Endodermal cell (in vitro differentiated cells): ENCODE measurements around the gene SH3YL1. TPM values are rescaled to one million over a fixed set of nuclear protein-coding genes. Genes with fewer than 3 reads are reported as not detected.

Source experiments
- DNase-seq: peaks from one replicate; pipeline ENCODE4 v3.0.0-alpha.2; 2017
- H3K27ac ChIP-seq: 2 replicates; pipeline ENCODE4 v1.5.1; 2013; ENCODE audit warnings: mild to moderate bottlenecking, low read depth, low read length, moderate library complexity
- H3K27me3 ChIP-seq: 2 replicates; pipeline ENCODE4 v1.6.1; 2013; ENCODE audit warnings: mild to moderate bottlenecking, low read length, moderate library complexity; ENCODE audit not compliant: insufficient read depth, control insufficient read depth, poor library complexity, severe bottlenecking
- H3K36me3 ChIP-seq: 2 replicates; pipeline ENCODE4 v1.7.0; 2013; ENCODE audit warnings: mild to moderate bottlenecking, low read length, moderate library complexity; ENCODE audit not compliant: control insufficient read depth, insufficient read depth
- H3K4me1 ChIP-seq: one replicate; pipeline ENCODE4 v1.7.0; 2013; ENCODE audit warnings: low read length; ENCODE audit not compliant: control insufficient read depth, insufficient read depth
- H3K4me3 ChIP-seq: 2 replicates; pipeline ENCODE4 v1.5.1; 2013; ENCODE audit warnings: mild to moderate bottlenecking, low read length, moderate library complexity
- H3K9ac ChIP-seq: 2 replicates; pipeline ENCODE4 v1.6.1; 2013; ENCODE audit warnings: mild to moderate bottlenecking, low read length, moderate library complexity; ENCODE audit not compliant: poor library complexity, severe bottlenecking; ENCODE audit errors: extremely low read depth
- H3K9me3 ChIP-seq: 2 replicates; pipeline ENCODE4 v1.6.1; 2013; ENCODE audit warnings: mild to moderate bottlenecking, low read length, moderate library complexity; ENCODE audit not compliant: control insufficient read depth
- H3K27ac Mint-ChIP-seq: 2 replicates; pipeline ENCODE4 v1.8.0; 2020; ENCODE audit warnings: mixed read lengths
- H3K27me3 Mint-ChIP-seq: 2 replicates; pipeline ENCODE4 v1.8.0; 2021; ENCODE audit warnings: mild to moderate bottlenecking, mixed read lengths; ENCODE audit not compliant: insufficient read depth
- H3K36me3 Mint-ChIP-seq: 2 replicates; pipeline ENCODE4 v1.8.0; 2020; ENCODE audit warnings: low read depth, mixed read lengths
- H3K4me1 Mint-ChIP-seq: 2 replicates; pipeline ENCODE4 v1.8.0; 2020; ENCODE audit warnings: mixed read lengths
- H3K4me3 Mint-ChIP-seq: 2 replicates; pipeline ENCODE4 v1.8.0; 2020; ENCODE audit warnings: mild to moderate bottlenecking, moderate library complexity, mixed read lengths
- H3K9me3 Mint-ChIP-seq: 2 replicates; pipeline ENCODE4 v1.8.0; 2020; ENCODE audit warnings: mild to moderate bottlenecking, mixed read lengths
- CTCF ChIP-seq: fragments of 200-600 bp; sonication (generic); conservative IDR thresholded peaks from 2 replicates; pipeline ENCODE4 v1.5.0; 2021; ENCODE audit warnings: antibody characterized with exemption, mild to moderate bottlenecking
- WGBS, 2 experiments: methylation state at CpG; one replicate each; pipeline versions ENCODE4 v1.1.5 to v1.1.7; 2013; ENCODE audit warnings: missing lambda C conversion rate in 2 of 2, mixed read lengths in 1 of 2; ENCODE audit not compliant: insufficient coverage in 1 of 2, insufficient read length in 1 of 2; 5-methylcytosine and 5-hydroxymethylcytosine counted together
- total RNA-seq, 2 donors: library from RNA; stranded (reverse); fragmentation: NEBNext Ultra II Directional in 1 of 2; extraction: Animal tissue kit (Norgen Biotek cat#: 25700) in 1 of 2; gene quantifications; 2 replicates in 1 of 2; 3 replicates in 1 of 2; pipeline ENCODE4 v1.2.1, GENCODE V29; 2021

The SH3YL1 gene
- total RNA-seq, 2 donors from 2014 or later, result 33.6 to 39.0 TPM

- 90 to 91% methylated on average over 1 of the region's 1 CpG for WGBS, 2 experiments
- no peaks in the 10 kb centered on the region for H3K4me1 ChIP-seq
- H3K27ac Mint-ChIP-seq, result no peak overlapping the region
- TF ChIP-seq CTCF, result no peak
- no peaks in the 10 kb centered on the region for H3K36me3 Mint-ChIP-seq
- H3K27ac ChIP-seq, result no peak overlapping the region
- H3K9ac ChIP-seq, result no peak overlapping the region
- H3K36me3 ChIP-seq, result no peaks in the 10 kb centered on the region
- no peak overlapping the region for H3K4me3 Mint-ChIP-seq
- no peak for DNase-seq
- H3K4me3 ChIP-seq, result no peak overlapping the region
- H3K27me3 Mint-ChIP-seq, result peaks cover 12% of the 10 kb centered on the region
- peaks cover 25% of the 10 kb centered on the region for H3K9me3 Mint-ChIP-seq
- no peaks in the 10 kb centered on the region for H3K27me3 ChIP-seq
- H3K9me3 ChIP-seq, result peaks cover 11% of the 10 kb centered on the region
- no peaks in the 10 kb centered on the region for H3K4me1 Mint-ChIP-seq
Observed at GRCh38 chr2:176917-177316, 86.9 kb downstream of the SH3YL1 start.

GRCh38 chr2:175880-176820 is 87.7 kb downstream of the SH3YL1 start:
- Mint-ChIP-seq H3K27ac (no peak overlapping the region), H3K36me3 (no peaks in the 10 kb centered on the region), H3K4me3 (no peak overlapping the region), H3K4me1 (no peaks in the 10 kb centered on the region), H3K9me3 (peaks cover 20% of the 10 kb centered on the region), H3K27me3 (peaks cover 12% of the 10 kb centered on the region)
- no peak for DNase-seq
- H3K9me3 ChIP-seq, result peaks cover 4% of the 10 kb centered on the region
- H3K9ac ChIP-seq, result no peak overlapping the region
- H3K36me3 ChIP-seq, result no peaks in the 10 kb centered on the region
- H3K4me1 ChIP-seq, result no peaks in the 10 kb centered on the region
- H3K27ac ChIP-seq, result no peak overlapping the region
- no peaks in the 10 kb centered on the region for H3K27me3 ChIP-seq
- no peak for TF ChIP-seq CTCF
- H3K4me3 ChIP-seq, result no peak overlapping the region
- WGBS, 2 experiments, result 85 to 93% methylated on average over 7 to 16 of the region's 16 CpGs

DNA sequence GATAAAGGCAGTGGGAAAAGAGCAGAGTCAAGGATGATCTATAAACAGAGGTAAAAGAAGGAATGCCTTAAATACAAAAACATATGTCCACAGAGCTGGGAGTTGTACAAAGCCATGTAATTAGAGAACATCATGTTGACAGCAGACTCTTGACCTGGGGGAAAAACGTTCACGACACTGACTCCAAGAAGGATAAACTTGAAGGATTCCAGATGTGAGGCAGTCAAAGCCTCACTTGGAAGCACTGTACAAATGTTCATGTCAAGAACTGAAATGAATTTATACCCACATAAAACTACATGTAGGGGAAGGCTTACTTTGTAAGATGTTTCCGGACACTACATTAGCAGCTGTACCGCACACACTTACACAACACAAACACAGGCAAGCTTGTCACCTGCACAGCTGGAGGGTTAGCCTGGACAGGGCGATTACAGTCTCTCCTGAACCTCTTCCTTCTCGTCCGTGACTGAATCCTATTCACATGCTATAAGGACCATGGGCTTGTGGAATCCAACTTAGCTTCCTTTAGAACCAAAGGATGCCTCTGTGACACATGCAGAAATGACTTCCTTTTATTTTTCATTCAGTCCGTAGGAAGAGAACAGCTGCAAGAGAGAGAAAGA is 88.6 kb downstream of the SH3YL1 start:
- Histone ChIP-seq H3K27ac (no peak overlapping the region), H3K4me3 (no peak overlapping the region), H3K9me3 (no peaks in the 10 kb centered on the region), H3K36me3 (no peaks in the 10 kb centered on the region), H3K9ac (no peak overlapping the region), H3K27me3 (no peaks in the 10 kb centered on the region), H3K4me1 (no peaks in the 10 kb centered on the region)
- peaks cover 12% of the 10 kb centered on the region for H3K27me3 Mint-ChIP-seq
- no peak for DNase-seq
- H3K4me3 Mint-ChIP-seq, result no peak overlapping the region
- 89 to 91% methylated on average over 7 to 8 of the region's 8 CpGs for WGBS, 2 experiments
- TF ChIP-seq CTCF, result no peak
- no peak overlapping the region for H3K27ac Mint-ChIP-seq
- H3K36me3 Mint-ChIP-seq, result no peaks in the 10 kb centered on the region
- no peaks in the 10 kb centered on the region for H3K4me1 Mint-ChIP-seq
- H3K9me3 Mint-ChIP-seq, result peaks cover 12% of the 10 kb centered on the region
